ENCODE results near the gene FAM170B. TPM values are rescaled to one million over a fixed set of nuclear protein-coding genes. Genes with fewer than 3 reads are reported as not detected.
A peak's percentile ranks its signal among the peaks of the same experiment; 100 is the strongest.

Gene FAM170B
- total and polyA plus RNA-seq, 9 of the 15 experiments (the other 6 are each of a cell fraction or from before 2014, with no cell fraction given), result 0.11 to 0.21 TPM; not detected in 7

DNA sequence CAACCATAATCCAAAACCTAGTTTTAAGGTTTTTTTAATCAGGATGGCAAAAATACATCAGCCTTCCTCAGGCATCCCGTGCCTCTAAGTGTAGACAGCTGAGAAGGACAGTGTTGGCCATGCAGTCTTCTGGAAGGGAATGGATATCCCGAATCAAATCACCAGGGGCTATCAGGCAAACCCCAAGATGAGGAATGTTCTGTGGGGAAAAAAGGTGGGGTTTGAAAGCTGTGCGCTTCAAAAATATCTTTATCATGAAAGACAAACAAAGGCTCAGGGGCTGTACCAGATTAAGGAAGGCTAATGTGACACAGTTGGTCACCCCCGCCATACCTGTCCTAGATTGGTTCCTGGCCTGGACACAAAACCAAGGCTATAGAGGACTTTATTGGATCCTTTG, 49.0 kb upstream of the FAM170B start (continued):
- TF ChIP-seq, protein P1, sequence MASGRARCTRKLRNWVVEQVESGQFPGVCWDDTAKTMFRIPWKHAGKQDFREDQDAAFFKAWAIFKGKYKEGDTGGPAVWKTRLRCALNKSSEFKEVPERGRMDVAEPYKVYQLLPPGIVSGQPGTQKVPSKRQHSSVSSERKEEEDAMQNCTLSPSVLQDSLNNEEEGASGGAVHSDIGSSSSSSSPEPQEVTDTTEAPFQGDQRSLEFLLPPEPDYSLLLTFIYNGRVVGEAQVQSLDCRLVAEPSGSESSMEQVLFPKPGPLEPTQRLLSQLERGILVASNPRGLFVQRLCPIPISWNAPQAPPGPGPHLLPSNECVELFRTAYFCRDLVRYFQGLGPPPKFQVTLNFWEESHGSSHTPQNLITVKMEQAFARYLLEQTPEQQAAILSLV (tag; IDR thresholded peaks at IDR 0.05), result no peak
- TF ChIP-seq ZNF76 (CRISPR knock-in tag; IDR thresholded peaks at IDR 0.05; ENCODE audit: borderline replicate concordance), result no peak
- no peak for TF ChIP-seq ZZZ3 (IDR thresholded peaks at IDR 0.05)
- TF ChIP-seq, protein P2, sequence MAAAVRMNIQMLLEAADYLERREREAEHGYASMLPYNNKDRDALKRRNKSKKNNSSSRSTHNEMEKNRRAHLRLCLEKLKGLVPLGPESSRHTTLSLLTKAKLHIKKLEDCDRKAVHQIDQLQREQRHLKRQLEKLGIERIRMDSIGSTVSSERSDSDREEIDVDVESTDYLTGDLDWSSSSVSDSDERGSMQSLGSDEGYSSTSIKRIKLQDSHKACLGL (CRISPR knock-in tag; IDR thresholded peaks at IDR 0.05; ENCODE audit: borderline replicate concordance, poor library complexity, severe bottlenecking), result no peak
- TF ChIP-seq, protein P3, sequence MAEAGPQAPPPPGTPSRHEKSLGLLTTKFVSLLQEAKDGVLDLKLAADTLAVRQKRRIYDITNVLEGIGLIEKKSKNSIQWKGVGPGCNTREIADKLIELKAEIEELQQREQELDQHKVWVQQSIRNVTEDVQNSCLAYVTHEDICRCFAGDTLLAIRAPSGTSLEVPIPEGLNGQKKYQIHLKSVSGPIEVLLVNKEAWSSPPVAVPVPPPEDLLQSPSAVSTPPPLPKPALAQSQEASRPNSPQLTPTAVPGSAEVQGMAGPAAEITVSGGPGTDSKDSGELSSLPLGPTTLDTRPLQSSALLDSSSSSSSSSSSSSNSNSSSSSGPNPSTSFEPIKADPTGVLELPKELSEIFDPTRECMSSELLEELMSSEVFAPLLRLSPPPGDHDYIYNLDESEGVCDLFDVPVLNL (CRISPR knock-in tag; IDR thresholded peaks at IDR 0.05; ENCODE audit: low read depth), result no peak
- TF ChIP-seq, protein P4, sequence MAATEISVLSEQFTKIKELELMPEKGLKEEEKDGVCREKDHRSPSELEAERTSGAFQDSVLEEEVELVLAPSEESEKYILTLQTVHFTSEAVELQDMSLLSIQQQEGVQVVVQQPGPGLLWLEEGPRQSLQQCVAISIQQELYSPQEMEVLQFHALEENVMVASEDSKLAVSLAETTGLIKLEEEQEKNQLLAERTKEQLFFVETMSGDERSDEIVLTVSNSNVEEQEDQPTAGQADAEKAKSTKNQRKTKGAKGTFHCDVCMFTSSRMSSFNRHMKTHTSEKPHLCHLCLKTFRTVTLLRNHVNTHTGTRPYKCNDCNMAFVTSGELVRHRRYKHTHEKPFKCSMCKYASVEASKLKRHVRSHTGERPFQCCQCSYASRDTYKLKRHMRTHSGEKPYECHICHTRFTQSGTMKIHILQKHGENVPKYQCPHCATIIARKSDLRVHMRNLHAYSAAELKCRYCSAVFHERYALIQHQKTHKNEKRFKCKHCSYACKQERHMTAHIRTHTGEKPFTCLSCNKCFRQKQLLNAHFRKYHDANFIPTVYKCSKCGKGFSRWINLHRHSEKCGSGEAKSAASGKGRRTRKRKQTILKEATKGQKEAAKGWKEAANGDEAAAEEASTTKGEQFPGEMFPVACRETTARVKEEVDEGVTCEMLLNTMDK (IDR thresholded peaks at IDR 0.05; ENCODE audit: borderline replicate concordance, insufficient read depth, low read depth, low read length, poor library complexity, severe bottlenecking), result no peak
- peak; percentile 56 for TF ChIP-seq KDM1A (IDR thresholded peaks at IDR 0.05)
- TF ChIP-seq MEIS2 (IDR thresholded peaks at IDR 0.05; ENCODE audit: partially characterized antibody), result peak; percentile 2
- no peak for TF ChIP-seq ZNF79 (CRISPR knock-in tag; IDR thresholded peaks at IDR 0.05; ENCODE audit: low read depth)
- TF ChIP-seq MAFG (tag; conservative IDR thresholded peaks at IDR 0.05), result no peak
- TF ChIP-seq, protein P5, sequence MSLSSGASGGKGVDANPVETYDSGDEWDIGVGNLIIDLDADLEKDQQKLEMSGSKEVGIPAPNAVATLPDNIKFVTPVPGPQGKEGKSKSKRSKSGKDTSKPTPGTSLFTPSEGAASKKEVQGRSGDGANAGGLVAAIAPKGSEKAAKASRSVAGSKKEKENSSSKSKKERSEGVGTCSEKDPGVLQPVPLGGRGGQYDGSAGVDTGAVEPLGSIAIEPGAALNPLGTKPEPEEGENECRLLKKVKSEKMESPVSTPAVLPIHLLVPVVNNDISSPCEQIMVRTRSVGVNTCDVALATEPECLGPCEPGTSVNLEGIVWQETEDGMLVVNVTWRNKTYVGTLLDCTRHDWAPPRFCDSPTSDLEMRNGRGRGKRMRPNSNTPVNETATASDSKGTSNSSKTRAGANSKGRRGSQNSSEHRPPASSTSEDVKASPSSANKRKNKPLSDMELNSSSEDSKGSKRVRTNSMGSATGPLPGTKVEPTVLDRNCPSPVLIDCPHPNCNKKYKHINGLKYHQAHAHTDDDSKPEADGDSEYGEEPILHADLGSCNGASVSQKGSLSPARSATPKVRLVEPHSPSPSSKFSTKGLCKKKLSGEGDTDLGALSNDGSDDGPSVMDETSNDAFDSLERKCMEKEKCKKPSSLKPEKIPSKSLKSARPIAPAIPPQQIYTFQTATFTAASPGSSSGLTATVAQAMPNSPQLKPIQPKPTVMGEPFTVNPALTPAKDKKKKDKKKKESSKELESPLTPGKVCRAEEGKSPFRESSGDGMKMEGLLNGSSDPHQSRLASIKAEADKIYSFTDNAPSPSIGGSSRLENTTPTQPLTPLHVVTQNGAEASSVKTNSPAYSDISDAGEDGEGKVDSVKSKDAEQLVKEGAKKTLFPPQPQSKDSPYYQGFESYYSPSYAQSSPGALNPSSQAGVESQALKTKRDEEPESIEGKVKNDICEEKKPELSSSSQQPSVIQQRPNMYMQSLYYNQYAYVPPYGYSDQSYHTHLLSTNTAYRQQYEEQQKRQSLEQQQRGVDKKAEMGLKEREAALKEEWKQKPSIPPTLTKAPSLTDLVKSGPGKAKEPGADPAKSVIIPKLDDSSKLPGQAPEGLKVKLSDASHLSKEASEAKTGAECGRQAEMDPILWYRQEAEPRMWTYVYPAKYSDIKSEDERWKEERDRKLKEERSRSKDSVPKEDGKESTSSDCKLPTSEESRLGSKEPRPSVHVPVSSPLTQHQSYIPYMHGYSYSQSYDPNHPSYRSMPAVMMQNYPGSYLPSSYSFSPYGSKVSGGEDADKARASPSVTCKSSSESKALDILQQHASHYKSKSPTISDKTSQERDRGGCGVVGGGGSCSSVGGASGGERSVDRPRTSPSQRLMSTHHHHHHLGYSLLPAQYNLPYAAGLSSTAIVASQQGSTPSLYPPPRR (CRISPR knock-in tag; IDR thresholded peaks at IDR 0.05; ENCODE audit: borderline replicate concordance), result no peak
- no peak for TF ChIP-seq SIX5 (IDR thresholded peaks at IDR 0.05; ENCODE audit: borderline replicate concordance in 1 of 2, insufficient read depth in 1 of 2, low read depth in 1 of 2, low read length in 2 of 2)
- TF ChIP-seq, protein P6, sequence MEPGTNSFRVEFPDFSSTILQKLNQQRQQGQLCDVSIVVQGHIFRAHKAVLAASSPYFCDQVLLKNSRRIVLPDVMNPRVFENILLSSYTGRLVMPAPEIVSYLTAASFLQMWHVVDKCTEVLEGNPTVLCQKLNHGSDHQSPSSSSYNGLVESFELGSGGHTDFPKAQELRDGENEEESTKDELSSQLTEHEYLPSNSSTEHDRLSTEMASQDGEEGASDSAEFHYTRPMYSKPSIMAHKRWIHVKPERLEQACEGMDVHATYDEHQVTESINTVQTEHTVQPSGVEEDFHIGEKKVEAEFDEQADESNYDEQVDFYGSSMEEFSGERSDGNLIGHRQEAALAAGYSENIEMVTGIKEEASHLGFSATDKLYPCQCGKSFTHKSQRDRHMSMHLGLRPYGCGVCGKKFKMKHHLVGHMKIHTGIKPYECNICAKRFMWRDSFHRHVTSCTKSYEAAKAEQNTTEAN (CRISPR knock-in tag; IDR thresholded peaks at IDR 0.05), result no peak
- no peak for TF ChIP-seq NFXL1 (CRISPR knock-in tag; IDR thresholded peaks at IDR 0.05)

Data from K562 (cell line).